ENCODE results near the gene PEAK3.

PEAK3 gene

DNA sequence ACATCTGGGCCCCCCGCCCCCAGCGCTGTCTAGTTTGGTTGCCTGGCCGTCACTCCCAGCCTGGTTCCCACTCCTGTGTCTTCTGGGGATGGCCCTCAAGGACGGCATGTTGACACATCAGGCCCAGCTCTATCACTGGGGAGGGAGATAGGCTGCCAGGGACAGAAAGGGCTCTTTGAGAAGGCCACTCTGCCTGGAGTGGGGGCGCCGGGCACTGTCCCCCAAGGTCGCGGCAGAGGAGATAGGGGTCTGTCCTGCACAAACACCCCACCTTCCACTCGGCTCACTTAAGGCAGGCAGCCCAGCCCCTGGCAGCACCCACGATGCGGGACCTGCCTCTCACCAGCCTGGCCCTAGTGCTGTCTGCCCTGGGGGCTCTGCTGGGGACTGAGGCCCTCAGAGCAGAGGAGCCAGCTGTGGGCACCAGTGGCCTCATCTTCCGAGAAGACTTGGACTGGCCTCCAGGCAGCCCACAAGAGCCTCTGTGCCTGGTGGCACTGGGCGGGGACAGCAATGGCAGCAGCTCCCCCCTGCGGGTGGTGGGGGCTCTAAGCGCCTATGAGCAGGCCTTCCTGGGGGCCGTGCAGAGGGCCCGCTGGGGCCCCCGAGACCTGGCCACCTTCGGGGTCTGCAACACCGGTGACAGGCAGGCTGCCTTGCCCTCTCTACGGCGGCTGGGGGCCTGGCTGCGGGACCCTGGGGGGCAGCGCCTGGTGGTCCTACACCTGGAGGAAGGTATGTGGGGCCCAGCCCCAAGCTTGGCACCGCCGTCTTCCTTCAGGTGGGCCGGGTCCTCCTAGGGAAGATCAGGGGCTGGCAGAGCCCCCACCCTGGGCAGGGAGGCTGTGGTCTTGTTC lies 32.7 kb downstream of the PEAK3 start, which contains the start of gene AMH:
Gene AMH, plus strand, starts transcription at position 314 of the 857 bp plus-strand sequence. Its CDS starts 10 bp downstream, at position 324.
- no peak for DNase-seq

DNA sequence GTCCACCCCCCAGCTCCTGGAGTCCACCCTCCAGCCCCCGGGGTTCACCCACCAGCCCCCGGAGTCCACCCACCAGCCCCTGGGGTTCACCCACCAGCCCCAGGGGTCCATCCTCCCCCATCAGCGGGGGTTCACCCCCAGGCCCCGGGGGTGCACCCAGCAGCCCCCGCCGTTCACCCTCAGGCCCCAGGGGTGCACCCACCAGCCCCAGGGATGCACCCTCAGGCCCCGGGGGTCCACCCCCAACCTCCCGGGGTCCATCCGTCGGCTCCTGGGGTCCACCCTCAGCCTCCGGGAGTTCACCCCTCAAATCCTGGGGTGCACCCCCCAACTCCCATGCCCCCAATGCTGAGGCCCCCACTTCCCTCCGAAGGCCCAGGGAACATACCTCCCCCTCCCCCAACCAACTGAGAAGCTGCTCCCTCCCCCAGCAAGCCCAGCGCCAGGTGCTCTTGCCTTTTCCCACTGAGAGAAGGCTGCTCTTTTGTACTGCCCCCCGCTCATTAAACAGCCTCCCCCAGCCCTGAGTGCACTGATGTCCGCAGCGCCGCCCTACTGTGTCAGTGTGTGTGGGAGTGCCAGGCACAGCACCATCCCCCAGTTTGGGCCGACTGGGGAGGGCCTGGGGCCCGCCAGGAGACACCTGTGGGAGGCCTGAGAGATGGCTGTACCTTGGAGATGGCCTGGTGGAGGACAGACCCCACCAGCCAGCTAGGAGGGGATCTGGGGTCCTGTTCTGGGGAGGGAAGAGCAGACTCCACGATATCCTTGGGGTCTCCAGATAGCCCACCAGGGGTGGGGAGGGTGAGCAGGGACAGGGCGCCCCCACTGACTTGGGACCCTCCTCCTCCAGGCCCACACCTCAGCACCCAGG lies 33.6 kb downstream of the PEAK3 start:
- no peak for DNase-seq

GRCh38 chr19:2247433-2248101 lies 34.4 kb downstream of the PEAK3 start:
- DNase-seq: no peak

DNA sequence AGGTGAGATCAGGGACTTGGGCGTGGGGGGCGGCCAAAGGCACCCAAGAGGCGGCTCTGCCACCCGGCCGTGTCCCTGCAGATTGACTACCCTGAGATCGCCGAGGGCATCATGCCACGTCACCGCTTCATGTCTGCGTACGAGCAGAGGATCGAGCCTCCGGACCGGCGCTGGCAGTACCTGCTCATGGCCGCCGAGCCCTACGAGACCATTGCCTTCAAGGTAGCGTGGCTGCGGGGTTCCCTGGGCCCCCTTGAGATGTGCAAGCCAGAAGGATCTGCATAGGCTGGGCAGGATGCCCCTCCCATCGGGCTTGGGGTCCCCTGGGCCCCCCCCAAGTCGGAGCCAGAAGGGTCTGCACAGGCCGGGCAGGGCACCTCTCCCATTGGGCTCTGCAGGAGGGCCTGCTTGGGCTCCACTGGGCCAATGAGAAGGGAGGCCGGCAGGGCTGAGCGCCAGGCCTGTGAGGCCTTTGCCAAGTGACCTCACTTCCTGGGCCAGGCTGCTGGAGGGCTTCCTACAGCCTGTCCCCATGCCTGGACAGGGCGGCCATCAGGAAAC lies 35.1 kb downstream of the PEAK3 start:
- DNase-seq: no peak

DNA sequence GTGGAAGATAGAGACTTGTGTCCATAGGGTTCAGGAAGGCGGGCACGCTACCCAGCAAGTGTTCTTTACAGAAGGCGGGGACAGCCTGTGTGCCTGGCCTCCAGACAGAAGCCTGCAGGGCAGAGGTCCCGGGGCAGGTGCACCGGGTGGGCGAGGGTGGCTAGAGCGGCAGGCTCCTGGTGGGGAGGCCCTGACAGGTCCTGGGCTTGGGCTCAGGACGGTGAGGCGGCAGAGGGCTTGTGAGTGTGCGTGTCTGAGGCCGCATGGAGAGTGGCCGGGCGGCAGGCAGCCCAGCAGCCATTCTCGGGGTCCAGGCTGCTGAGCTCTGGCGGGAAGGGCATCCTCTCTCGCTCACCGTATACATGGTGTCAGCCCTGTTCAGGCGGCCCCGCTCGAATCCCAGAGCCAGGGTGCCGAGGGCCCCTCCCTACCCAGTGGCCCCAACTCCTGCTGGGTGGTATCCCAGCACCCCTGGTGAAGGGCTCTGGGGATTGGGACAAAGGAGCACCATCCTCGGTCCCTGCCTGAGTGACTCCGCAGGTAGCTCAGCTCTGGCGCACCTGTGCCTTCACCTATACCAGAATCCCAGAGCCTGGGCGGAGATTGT lies 35.9 kb downstream of the PEAK3 start:
- DNase-seq: no peak

DNA sequence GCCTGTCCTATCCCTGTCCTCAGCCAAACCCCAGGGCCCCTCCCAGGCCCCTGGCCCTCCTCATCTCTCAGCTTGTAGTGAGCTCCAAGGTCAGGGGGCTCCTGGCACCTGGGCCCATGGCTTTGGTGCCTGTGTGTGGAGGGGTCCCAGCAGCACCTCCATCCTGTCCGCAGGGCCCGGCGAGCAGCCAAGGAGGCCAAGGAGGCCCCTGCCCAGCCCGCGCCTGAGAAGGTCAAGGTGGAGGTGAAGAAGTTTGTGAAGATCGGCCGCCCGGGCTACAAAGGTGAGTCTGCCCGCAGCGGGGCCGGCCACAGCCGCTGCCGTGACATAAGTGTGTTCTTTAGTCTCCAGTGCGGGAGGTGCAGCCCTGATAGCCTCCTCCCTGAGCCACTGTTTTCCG lies 36.7 kb downstream of the PEAK3 start:
- DNase-seq: no peak

DNA sequence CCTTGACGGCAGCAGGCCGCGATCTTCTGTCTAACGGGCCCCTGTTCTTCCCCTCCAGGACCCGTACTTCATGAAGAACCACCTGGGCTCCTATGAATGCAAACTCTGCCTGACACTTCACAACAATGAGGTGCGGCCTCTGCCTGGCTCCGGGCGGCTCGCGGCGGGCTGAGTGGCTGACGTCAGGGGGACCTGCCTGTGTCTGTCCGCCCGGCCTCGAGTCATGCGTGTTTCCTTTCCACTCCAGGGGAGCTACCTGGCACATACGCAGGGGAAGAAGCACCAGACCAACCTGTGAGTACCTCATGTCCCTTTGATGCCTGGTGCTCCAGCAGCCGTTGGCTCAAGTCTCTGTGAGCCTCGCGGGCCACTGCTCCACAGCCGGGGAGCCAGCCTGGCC lies 37.5 kb downstream of the PEAK3 start:
- DNase-seq: no peak

DNA sequence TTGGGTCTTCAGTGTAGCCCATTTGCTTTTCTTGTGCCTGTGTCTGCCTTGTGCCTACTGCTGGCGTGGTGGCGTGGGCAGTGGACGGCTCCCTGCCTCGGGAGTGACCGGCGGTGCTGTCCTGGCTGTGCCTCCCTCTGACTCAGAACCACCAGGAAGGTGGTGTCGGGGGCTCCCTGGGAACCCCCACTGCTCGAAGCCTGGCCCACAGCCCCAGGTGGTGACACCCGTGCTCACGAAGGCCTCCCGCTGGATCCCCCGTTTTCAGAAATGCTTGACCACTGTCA lies 37.9 kb downstream of the PEAK3 start:
- no peak for DNase-seq

DNA sequence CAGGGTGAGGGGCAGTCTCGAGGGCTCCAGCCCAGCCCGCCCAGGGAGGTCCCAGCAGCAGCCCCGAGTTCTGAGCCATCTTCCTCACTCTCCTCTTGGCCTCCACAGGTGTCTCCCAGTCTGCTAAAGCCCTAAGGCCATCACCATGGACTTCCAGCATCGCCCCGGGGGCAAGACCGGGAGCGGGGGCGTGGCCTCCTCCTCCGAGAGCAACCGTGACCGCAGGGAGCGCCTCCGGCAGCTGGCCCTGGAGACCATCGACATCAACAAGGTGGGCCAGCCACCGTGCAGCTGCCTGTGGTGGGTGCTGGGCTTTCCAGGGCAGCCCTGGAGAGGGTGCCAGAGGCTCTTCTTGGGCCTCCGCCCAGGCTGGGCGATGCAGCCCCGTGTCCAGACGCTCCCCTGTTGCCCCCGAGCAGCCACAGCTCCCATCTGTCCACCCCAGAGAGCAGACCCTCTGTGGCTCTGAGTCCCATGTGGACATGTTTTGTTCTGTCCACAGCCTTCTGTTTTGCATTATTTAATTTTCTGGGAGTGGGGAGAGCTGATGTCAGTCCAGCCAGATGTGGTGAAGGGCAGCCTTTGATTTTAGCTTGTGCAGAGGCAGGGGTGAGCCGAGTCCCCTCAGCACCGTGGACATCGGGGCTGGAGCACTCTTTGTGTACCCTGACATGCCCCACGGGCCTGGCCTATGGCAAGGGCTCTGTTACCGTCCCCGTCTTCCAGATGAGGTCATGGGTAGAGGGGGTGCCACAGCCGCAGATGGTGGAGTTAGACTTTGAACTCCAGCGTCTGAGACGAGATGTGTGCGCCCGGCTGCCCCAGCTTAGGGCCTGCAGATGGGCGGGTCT lies 38.5 kb downstream of the PEAK3 start:
- no peak for DNase-seq

DNA sequence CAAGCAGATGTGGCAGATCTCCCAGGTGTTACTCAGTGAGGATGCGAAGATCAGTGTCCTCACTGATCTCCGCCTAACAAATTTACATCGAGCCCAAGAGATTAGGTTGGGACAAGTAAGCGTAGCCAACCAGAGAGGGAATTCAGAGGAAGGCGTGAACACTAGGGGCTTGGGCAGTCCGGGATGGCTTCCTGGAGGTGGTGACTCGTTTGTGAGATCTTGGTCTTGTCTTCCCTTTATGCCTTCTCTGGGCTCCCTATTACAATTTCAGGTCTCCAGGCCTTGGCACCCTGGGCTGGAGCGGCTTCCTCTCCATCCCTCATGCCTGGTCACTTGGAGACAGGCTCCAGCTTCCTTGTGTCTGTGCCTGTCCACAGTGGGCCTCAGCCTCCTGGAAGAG lies 39.2 kb downstream of the PEAK3 start:
- DNase-seq: no peak

- no peak for DNase-seq
Measured at GRCh38 chr19:2242092-2242537, 39.9 kb downstream of the PEAK3 start.

DNA sequence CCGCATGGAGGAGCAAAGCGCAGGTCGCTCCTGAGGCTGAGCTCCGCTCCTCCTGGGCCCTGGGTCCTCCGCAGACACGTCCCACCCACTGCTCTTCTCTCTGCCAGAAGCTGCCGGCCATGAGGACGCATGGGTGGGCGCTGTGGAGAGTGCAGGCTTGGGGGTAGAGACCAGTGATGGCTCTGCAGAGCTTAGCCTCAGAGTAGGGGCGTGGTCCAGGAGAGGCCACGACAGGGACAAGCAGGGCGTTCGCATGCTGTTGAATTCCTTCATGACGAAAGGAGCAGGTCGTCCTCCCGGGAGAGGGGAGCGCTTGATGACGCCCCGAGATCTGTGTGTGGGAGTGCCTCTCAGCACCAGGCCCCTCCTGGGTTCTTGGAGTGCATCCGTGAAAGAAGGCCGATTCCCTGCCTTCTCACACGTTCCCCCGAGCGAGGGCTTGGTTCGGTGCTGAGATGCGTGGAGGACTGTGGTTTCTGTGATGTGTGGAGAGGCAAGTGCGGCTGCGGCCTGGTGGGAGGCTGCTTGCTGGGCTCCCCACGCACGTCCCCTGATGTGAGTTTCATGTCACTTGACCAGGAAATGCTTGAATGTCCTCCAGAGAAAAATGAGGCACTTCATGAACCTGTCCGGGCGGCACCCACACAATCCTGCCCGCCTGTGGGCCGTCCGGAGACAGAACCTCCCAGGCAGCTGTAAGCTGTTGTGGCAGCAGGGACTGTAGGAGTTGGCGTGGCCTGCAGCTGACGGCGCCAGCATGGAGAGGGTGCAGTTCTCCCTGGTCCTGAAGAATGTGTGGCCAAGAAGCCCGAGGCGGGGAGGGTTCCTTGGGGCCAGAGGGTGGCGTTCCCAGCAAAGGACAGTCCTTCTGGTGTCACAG lies 40.9 kb downstream of the PEAK3 start:
- no peak for DNase-seq

- DNase-seq: no peak
Measured at GRCh38 chr19:2239771-2240770, 41.9 kb downstream of the PEAK3 start.

GRCh38 chr19:2239173-2239572 lies 42.8 kb downstream of the PEAK3 start:
- no peak for DNase-seq

GRCh38 chr19:2237869-2238153 lies 44.2 kb downstream of the PEAK3 start:
- DNase-seq: no peak

GRCh38 chr19:2237051-2237868 lies 44.7 kb downstream of the PEAK3 start:
- DNase-seq: no peak

GRCh38 chr19:2236314-2237050 lies 45.5 kb downstream of the PEAK3 start, which contains the start of the genes PLEKHJ1 and SF3A2:
Gene PLEKHJ1 (minus strand): TSS chr19:2236329. CDS start chr19:2236248, 81 bp downstream.
Gene SF3A2 (plus strand): TSS chr19:2236824. CDS start chr19:2243419, 6,595 bp downstream.
- DNase-seq: peak; percentile 92

DNA sequence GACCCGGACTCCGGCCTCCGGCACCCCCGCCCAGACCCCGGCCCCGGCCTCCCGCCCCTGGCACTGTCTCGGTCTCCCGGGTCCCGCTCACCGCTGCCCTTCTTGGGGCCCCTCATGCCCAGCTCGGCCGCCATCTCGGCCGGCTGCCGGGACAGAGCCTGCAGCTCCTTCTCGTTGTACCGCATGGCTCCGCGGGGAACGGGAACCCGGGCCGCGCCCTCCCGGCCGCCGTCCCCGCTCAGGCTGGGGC lies 46.0 kb downstream of the PEAK3 start:
- no peak for DNase-seq
